GM18526 (cell line): ENCODE results near the gene KCNK17.

Experiments
- POLR2A ChIP-seq: IDR thresholded peaks from 3 replicates; pipeline ENCODE4 v1.6.1; 2011; ENCODE audit not compliant: insufficient read length; ENCODE audit errors: extremely low read depth

Gene KCNK17

DNA sequence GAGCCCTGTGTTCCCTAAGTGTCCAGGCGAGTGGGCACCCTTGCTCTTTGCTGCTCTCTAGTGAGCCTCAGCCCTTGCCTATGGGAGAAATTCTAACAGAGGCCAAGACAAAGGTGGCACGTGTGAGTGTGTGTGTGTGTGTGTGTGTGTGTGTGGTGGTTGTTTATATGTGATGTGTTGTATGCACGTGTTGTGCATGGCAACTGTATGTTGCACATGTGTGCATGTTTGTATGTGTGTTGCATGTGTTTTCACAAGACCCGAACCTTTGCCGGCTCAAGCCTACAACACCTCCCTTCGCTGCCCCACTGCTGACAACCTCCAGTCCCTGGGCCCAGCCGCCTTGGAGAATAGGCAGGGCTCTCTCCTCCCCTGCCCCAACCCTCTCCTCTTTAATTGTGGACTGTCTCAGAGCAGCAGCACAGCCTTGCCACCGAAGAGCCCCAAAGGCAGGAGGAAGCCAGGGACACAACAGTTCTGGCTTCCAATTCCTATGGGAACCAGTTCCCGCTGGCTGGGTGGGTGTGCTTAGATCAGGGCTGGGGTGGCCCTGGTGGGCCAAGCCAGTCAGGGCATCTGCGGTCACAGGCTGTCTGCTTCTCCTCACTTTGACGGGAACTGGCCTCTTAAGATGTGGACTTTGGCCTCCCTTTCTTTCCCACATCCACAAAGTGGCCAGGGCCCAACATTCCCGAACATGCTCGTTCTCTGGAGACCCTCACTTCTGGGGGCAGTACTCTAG, 5.6 kb upstream of the KCNK17 start:
- TF ChIP-seq POLR2A = no peak

DNA sequence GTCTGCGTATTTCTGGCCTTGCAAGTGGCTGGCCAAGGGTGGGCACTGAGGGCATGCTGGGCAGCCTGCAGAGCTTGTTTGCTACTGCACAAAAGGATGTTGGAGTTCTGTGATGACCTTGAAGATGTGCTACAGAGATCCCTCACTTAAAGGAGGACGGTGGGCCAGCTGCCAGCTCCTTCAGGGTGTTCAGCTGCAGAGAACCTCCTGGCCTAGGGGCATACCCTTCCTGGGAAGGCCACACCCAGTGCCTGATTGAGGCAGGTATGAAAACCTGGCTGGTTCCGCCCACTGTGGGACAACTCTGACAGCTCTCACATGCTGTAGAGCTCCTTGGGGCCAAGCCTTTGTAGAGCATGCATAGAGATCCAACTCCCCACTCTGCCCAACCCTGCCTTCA, 3.0 kb upstream of the KCNK17 start:
- no peak for TF ChIP-seq POLR2A

DNA sequence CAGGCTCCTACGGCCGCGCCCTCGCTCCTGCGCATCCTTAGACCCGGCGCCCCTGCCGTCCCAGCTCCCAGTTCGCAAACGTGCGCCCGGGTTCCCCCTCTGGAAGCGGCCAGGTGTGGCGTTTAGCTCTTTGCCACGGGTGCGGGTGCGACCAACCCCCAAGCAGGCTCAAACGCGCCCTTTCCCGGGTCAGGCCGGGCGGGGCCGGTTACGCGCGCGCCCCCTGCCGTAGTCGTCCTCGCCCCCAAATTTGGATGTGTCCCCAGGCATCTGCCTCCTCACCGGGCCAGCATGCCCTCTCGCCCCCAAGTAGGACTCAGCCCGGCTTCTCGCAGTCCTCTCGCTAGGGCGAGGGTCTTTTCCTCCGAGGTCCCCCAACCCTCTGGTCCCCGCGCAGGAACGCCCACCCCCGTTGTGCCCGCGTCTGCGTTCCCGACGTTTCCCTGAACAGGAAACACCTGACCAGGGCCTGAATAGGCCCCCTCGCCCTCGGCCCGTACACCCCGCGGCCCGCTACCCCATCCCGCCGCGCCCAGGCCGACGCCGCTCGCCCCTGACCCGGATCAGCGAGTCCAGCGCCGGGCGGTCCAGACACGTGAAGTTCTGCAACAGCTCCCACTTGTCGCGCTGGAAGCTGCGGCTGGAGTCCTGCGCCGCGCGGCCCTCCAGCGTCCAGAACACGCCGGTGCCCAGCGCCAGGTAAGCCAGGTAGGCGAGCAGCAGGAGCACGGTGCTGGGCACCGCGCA, 520 bp downstream of the KCNK17 start:
- no peak for TF ChIP-seq POLR2A

DNA sequence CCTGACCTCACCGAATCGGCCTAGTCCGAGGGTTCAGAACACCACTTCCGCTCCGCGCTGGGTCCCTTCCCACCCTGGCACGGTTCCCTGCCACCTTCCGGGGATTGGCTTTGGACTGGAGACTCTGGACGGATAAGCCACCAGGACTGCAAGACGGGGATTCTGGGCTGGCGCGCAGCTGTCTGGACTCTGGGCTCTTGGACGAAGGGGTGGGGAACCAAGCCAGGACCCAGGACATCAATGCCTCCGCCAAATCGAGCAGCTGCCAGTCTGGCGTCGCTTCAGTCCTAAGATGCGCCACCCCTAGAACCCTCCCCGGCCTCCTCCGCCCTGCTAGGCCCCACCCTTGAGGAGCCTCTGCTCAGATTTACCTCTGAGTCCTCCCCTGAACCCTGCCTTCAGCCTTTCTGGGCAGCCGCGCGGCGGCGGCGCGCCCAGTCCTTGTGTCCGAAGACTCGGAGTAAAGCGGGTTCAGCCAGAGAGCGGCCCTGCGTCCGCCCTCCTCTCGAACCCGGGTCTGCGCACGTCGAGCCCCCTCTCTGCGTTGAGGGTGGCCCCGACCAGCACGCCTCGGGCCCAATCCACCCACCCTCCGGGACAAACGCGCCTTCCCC, 1.2 kb downstream of the KCNK17 start:
- TF ChIP-seq POLR2A = no peak

DNA sequence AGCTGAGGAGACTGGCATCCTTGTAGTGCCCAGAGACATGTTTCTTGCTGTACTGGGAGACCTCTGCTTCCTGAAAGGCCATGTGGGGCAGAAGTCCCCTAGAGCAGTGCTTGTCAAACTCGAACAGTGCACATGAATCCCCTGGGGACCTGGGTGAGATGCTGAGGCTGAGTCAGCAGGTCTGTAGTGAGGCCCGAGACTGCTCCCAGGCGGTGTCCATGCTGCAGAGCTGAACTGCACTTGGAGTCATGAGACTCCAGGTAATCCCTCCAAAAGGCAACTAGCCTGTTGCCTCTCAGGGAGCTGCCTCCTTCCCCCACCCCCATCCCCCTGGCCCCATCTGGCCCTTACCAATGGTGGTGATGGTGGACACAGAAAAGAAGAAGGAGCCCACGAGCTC, 3.7 kb downstream of the KCNK17 start:
- TF ChIP-seq POLR2A = no peak

DNA sequence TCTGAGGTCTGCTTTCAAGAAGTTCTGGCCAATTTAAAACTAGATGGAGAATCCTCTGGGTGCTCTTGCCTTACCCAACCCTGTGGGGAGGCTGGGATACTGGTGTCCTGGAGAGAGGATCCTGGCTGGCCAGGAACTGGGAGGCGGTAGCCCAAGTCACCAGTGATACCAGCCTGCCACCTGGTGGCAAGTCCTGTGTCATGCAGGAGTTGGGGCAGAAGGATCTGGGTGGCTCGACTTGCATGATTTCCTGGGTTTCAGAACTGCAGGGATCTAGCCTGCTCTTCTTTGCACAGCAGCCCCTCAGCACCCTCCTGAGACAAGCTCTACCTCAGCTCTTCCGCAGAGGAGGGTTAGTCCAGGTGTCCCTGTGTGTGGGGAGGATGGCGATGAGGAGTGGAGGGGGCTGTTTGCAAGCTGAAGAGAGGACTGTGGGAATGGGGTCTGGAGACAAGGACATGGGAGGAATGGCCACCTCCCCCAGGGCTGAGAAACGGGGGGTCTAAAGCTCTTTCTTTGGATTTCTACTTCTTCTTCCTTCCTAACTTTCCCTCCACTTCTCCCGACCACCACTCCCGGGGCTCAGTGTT, 4.2 kb downstream of the KCNK17 start:
- no peak for TF ChIP-seq POLR2A

DNA sequence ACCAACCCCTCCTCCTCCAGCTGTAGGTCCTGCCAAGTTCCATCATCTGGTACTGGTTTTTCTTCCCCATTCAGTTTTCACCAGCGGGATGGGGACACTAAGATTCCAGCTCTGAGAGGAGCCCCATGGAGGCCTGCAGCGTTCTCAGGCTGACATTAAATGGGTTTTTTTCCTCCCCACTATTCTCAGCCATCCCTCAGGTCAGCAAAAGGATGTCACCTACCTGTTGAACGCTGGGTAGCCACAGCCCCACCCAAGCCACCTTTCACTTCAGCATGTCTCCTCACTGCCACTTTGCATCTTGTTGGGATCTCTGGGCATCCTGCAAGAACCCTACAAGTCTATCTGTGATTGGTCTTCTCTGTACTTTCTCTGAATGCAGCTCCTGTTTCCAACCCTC, 6.8 kb downstream of the KCNK17 start:
- no peak for TF ChIP-seq POLR2A

DNA sequence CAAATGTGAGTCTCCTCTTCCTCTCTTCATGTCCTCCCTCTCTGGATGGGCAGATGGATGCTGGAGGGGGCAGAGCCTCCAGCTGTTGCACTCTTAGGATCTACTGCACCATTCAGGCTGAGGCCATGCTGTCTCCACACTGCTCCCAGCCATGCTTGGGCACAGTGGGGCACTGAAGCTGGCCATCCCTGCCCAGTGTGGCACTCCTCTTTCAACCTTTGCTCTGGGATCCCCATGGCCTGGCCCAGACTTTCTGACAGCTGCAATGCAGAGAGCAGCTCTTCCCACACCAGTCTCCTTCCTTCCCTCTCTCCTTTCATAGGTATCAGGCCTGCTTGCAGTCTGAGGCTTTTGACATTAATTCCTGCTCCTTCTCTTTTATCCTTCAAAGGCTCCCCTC, 9.3 kb downstream of the KCNK17 start:
- TF ChIP-seq POLR2A = no peak

DNA sequence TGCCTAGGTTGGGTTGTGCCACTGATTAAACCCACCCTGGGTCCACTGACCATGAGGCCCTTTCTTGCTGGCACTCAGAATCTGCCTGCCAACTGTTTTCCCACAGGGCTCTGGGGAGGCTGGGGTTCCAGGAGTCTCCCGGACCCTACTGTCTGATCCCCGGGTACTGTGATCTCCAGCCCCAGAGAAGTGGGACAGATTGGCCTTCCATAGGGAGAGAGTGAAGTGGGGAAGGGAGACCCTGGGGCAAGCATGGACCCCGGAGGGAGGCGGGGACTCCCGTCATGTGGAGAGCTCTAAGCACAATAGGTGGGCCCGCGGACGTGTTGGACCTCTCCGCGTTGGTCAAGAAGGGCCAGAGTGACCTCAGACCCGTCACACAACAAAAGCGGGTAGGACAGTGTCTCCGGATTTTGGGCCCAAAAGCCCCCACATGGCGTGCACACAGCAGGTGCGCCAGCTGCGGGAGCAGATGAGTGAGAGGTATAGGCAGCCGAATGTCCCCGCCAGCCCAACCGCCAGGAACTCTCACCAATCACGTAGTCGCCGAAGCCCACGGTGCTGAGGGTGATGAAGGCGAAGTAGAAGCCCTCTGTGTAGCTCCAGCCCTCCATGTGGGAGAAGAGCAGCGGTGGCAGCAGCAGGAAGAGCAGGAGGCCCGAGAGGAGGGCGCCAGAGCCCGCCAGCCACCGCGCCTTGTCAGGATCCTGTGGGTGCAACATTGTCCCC, 10.6 kb downstream of the KCNK17 start:
- no peak for TF ChIP-seq POLR2A

DNA sequence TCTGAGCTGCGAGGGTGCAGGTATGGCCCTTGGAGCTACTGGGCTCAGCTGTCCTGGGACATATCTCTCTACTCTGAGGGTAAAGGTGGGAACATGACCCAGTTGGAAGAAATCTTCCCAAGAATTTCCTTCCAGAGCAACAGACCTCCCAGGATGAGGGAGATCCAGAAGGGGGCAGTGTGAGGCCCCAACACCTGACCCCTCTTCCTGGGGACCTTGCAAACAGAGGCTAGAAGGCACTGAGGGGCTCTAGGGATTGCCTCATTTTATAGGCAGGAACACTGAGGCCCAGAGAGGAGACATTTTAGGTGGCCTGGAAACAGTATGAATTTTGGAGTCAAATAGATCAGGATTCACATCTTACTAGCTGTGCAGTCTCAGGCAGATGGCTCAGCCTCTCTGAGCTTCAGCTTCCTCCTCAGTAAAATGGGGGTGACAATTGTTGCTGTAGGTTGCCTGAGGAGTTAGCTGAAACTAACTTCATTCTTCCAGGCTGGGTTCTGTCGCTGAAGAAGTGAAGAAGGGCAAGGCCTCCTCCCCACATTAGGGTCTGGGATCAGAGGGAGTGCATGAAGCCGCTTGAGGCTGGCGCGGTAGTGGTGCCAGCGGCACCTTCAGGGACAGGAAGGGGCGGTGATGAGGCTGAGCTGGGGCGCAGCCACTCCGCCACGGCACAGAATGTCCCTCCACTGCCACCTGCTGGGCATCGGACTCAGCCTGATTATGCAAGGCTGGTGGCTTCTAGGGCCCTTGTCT, 11.4 kb downstream of the KCNK17 start:
- no peak for TF ChIP-seq POLR2A

DNA sequence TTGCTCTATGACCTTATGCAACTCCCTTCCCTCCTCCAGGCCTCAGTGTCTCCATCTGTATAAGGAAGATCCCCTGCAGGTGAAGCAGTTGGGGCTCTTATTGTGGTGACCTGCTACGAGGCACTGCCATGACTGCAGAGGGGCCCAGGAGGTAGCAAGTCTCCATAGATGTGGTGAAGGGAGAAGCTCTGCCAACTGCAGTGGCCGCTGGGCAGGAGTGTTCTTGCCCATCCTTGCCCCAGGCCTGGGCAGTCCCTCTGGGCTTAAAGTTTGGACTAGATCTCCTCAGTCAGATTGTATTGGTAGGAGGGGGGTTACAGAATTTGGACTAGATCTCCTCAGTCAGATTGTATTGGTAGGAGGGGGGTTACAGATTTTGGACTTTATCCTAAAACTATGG, 12.2 kb downstream of the KCNK17 start:
- TF ChIP-seq POLR2A = no peak

DNA sequence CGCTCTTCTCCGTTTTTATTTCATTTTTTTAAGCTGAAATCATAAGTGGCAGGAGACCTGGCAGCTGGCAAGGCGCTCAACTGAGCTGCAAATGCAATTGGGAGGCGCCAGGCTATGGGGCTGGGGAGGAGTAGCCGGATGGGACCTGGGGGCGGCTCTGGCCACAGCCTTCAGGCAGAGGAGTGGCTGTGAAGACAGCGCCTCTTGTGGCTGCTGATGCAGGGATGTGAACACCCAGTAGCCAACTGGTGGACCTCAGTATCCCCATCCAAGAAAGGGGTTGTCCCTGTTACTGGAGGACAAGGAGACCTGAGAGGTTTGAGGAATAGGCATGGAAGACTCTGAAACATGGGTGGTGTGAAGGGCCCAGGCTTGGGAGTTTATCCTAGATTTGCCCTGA, 12.6 kb downstream of the KCNK17 start:
- no peak for TF ChIP-seq POLR2A

DNA sequence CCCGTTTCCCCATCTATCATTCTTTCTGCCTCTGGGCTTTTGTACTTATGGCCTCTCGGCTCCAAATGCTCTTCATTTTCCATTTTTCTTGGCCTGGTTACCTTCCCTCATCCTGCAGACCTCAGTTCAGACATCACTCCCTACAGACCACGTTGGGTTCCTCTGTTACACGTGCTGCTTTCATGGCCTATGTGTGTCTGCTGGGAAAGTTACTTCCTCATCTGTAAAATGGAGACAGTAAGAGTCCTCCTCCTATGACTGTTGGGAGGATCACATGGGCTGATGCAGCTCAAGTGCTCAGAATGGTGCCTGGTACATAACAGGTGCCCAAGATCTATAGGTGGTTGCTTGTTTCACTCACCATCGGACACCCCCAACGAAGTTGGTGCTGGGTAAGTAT, 13.5 kb downstream of the KCNK17 start:
- no peak for TF ChIP-seq POLR2A

DNA sequence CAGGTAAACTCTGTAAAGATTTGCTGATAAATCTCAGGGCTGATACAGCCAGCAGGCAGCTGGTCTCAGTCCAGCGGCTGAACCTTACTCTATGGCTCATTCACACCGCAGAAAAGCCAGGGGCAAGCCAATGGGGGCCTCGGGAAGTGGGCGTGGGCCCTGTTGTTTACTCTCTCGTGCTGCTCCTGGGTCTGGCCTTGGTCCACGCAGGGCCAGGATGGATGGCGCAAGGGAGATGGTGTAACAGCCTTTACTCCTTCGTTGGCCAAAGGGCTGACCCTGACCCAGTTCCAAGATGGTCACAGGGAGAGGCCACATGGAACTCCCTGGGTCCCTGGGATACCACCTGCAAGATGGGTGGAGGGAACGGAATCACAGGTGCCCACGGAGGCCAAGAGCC, 16.2 kb downstream of the KCNK17 start:
- no peak for TF ChIP-seq POLR2A
